Limb (tissue), 2 donors: ENCODE data around the gene DPP6.

Experiments used
- DNase-seq, 2 donors: peaks; one replicate each; pipeline ENCODE4 v3.0.0-alpha.2; 2016; ENCODE audit errors: extremely low spot score in 2 of 2

Gene DPP6

DNA sequence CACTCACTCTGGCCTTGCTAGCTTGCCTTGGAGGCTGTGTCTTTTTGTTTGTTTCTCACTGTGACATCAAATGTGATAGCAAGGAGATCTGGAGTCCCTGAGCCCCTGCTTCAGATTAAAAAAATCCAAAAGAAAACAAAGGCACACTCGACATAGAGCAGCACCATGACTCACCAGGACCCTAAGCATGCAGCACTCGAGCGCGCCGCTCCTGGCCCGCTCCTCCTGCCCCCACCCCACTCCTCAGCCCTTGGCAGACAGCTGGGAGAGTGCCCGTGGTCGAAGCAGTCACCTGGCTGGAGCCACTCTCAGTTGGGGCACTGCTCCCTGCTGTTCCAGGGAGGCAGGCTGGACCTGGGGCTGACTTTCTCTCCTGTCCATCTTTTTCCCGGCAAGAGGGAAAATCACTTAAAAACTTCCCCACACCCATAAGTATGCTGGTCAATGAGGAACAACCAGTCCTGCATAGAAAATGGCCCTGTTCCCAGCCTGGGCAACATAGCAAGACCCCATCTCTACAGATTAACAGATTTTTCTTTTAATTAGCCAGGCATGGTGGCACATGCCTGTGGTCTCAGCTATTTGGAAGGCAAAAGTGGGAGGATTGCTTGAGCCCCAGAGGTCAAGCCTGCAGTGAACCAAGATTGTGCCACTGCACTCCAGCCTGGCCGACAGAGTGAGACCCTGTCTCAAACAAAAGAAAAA lies 822.4 kb downstream of the DPP6 start:
- DNase-seq: no peak

DNA sequence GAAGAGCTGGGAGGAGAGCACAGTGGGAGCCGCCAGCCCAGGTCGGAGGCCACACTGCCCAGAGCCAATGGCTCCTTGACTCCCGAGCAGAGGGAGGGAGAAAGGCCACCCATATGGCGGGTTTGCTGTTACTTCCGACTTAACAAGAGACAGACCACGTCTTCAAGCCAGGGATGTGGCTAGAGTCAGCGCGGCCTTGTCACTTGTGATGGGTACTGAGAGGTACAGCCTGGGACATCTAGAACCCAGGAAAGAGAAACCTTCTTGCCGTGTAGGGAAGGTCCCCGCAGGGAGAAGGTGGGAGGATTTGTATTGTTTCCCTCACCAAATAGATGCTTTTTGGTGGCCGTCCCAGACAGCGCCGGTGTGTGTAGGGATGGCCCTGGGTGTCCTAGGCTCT lies 823.1 kb downstream of the DPP6 start:
- DNase-seq: no peak

- no peak for DNase-seq
Observed at GRCh38 chr7:154876516-154876915, 824.3 kb downstream of the DPP6 start.

GRCh38 chr7:154877031-154877430 lies 824.8 kb downstream of the DPP6 start:
- DNase-seq: no peak

- no peak for DNase-seq
Observed at GRCh38 chr7:154879629-154880028, 827.4 kb downstream of the DPP6 start.

DNA sequence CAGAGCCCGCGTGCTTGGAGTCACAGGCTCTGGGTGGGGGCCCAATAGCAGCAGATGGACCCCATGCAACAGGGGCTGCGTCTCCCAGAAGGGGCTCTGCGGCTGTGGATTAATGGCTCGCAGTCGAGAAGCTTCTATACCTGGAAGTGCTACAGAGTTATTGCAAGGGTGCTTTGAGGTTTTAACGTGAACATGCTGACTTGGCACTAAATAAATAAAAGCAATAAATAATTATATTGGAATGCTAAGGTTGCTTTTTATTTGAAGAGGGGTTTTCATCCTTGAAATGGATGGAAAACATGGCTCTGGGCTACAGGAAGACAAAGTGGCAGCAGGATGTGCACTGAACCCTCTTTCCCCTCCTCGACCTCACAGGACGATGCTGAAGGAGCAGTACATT lies 828.3 kb downstream of the DPP6 start:
- DNase-seq: no peak

DNA sequence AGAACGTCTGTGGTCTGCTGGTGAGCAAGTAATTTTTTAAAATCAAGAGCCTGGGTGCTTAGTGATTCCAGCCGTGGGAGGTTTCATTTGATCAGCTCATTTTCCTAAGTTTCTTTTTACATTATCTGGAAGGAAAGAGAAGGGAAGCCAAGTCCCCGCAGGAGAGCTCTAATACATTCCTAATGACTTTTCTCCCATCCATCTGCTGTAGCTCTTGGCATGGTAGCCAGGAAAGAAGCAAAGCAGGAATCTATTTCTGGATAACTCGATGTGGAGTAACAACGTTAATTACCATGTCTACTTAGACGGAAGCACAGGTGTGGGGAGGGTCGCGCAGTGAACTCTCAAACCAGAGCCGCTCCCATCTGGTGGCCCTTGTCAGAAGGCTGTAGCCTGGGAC lies 828.8 kb downstream of the DPP6 start:
- peak in 1 of 2 donors; percentile 3 for DNase-seq

GRCh38 chr7:154881526-154881925 lies 829.3 kb downstream of the DPP6 start:
- DNase-seq: no peak

DNA sequence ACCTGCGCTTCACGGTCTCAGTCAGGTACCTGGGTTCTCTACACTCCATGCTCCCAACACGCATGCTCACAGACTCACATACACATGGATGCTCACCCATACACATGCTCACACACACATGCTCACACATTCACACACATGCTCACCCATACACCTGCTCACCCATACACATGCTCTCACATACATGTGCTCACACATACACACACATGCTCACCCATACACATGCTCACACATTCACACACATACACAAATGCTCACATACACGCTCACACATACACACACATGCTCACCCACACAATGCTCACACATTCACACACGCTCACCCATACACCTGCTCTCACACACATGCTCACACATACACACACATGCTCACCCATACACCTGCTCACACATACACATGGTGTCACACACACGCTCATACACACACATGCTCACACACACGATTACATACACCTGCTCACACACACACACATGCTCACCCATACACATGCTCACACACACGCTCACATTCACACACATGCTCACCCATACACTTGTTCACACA lies 830.8 kb downstream of the DPP6 start:
- no peak for DNase-seq

DNA sequence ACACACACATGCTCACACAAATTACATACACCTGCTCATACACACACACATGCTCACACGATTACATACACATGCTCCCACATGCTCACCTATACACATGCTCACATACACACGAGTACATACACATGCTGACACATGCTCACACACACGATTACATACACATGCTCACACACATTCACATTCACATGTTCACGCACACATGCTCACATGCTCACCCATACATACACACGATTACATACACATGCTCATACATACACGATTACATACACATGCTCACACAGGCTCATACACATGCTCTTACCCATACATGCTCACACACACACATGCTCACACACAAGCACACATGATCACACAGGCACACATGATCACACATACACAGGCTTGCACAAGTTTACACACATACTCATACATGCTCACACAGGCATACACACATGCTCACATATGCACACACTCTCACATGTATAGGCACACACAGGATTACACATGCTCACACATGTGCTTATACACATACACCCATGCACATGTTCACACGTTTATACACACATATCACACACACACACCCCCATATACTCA lies 832.2 kb downstream of the DPP6 start:
- no peak for DNase-seq

GRCh38 chr7:154886591-154886990 lies 834.4 kb downstream of the DPP6 start:
- no peak for DNase-seq

DNA sequence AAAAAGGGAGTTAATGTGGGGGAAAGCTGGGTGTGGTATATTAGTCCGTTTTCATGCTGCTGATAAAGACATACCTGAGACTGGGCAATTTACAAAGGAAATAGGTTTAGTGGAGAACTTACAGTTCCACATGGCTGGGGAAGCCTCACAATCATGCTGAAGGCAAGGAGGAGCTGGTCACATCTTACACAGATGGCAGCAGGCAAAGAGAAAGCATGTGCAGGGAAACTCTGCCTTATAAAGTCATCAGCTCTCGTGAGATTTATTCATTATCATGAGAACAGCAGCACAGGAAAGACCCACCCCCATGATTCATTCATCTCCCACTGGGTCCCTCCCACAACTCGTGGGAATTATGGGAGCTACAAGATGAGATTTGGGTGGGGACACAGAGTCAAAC lies 836.5 kb downstream of the DPP6 start:
- DNase-seq: no peak

GRCh38 chr7:154892459-154892858 lies 840.3 kb downstream of the DPP6 start:
- DNase-seq: no peak

- no peak for DNase-seq
Observed at GRCh38 chr7:154896076-154896475, 843.9 kb downstream of the DPP6 start.

DNA sequence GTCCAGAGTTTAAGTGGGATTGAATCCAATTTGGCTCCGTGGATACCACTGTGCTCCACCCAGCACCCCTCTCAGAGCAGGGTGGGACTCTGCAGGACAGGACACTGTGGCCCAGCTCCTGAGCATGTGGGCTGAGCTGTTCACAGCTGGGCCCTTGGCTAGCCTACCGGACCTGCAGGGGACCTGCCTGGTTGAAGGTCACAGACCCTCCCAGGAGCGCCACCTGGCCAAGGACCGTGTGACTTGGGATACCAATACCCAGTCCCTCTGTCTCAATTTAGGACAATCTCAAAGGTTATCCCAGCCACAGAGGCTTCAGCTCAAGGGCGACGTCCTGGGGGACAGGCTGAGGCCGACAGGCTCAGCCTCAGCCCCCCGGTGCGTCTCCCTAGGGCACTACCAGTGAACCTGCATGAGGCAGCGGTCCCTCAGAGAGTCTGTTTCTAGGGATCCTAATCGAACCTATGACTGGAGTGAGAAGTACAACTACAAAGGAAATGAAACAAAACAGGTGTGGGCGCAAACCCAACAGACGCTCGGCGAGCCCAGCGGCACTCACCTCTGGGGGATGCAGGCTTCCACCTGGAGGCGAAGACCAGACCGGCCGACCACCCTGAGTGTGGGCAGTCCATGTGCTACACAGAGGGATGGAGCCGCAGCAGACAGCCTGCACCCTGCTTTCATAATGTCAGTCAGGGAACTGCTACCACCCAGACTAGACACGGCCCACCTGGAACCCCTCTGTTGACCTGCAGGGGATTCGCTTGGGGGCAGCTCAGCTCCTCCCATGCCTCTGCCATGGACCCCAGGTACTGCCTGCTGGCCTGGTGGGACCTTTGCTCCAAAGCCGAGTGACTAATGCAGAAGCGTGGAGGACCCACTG lies 847.0 kb downstream of the DPP6 start:
- DNase-seq: no peak

- DNase-seq: no peak
Observed at GRCh38 chr7:154899862-154900261, 847.7 kb downstream of the DPP6 start.

DNA sequence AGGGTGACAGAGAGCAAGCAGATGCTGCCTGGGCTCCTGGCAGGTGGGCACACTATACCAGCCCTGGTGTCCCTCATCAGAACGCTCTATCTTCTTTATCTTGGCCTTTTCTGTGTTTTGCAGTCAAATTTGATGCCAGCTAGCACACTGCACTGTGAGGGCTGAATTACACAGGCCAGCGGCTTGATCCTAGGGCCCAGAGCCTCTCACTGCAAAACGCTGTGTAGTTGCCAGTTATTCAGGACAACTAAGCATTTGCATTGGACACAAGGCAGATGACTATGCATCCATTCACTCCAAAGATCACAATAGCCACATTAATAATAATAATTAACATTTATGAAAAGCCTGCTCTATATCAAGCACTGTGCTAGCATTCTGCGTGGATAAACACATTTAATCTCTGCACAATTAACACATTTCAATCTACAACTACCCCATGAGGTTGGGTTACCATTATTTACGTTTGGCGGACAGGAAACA lies 850.4 kb downstream of the DPP6 start:
- DNase-seq: no peak

DNA sequence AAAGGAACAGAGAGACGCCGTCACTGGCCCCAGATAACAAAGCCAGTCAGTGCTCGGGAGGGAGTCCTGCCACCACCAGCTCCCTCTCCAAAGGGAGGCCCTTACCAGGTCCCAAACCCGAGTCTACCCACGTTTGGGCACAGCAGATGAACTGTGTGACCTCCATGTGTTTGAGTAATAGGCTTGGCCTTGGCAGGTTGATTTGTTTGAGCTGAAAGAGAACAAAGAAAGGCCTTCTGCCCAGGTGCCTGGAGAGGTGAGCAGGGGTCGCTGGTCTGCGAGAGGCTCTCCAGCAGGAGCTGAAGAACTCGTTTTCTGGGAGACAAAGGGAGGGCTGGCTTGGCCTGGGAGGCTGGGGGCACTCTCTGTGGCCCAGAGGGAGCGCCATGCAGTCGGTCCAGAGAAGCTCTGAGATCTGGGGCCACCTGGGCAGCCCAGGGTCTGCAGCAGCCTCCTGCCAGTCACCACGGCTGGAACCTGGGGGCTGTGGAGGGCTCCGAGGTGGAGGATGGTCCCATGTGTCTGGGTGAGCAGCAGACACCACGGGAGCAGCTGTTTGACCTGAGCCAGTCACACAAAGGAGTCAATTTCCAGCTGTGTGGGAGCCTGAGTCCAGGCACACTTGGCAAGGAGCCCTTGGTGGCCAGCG lies 851.0 kb downstream of the DPP6 start:
- no peak for DNase-seq

DNA sequence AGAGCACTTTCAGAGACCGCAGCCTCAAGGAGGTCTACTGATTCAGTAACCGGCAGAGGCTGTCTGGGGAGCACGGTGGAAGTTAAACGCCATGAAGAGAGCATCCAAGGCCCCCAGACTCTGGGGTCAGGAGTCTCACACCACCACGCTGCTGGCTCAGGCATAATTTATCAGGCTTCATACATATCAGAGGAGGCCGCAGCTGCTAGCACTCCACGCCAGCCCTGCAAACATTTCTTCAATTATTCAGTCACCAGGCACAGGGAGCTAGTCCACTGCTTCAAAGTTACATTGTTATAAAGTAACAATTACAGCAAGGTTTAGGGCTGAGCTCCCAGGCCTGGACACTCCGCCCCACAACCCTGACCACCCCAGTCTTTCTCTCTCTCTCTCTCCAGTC lies 852.9 kb downstream of the DPP6 start:
- DNase-seq: no peak

- DNase-seq: no peak
Observed at GRCh38 chr7:154905615-154906014, 853.4 kb downstream of the DPP6 start.

DNA sequence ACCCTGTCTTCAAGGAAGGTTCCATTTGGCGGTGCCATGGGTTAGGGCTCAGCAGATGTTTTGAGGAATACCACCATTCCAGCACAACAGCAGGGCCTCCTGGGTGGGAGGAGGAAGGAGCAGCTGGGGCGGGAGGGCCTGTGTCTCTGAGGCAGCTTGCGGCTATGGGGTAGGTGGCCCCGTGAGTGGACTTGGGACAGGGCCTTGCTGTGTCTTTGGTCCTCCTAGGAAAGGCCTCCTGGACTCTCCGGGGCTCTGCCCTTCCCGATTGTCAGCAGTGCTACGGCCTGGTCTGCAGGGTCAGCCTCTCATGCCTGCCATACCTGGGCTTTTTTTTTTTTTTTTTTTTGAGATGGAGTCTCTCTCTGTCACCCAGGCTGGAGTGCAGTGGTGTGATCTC lies 854.0 kb downstream of the DPP6 start:
- no peak for DNase-seq
